GM12891 (cell line): Measurements from ENCODE around the gene CPSF7.

Experiments
- POLR2A ChIP-seq: IDR thresholded peaks from 2 replicates; pipeline ENCODE4 v1.6.1; 2011; ENCODE audit warnings: low read depth, low read length, control low read depth
- POLR2AphosphoS5 ChIP-seq: IDR thresholded peaks from 2 replicates; pipeline ENCODE4 v1.6.1; 2011; ENCODE audit warnings: low read depth, low read length, control low read depth
- POU2F2 ChIP-seq: IDR thresholded peaks from 2 replicates; pipeline ENCODE4 v1.6.1; 2011; ENCODE audit warnings: low read depth, mild to moderate bottlenecking, control low read depth, low read length, moderate library complexity
- SPI1 ChIP-seq: IDR thresholded peaks from 2 replicates; pipeline ENCODE4 v1.6.1; 2011; ENCODE audit warnings: low read depth, low read length, control low read depth
- TAF1 ChIP-seq: IDR thresholded peaks from 2 replicates; pipeline ENCODE4 v1.6.1; 2011; ENCODE audit warnings: low read depth, low read length, control low read depth

DNA sequence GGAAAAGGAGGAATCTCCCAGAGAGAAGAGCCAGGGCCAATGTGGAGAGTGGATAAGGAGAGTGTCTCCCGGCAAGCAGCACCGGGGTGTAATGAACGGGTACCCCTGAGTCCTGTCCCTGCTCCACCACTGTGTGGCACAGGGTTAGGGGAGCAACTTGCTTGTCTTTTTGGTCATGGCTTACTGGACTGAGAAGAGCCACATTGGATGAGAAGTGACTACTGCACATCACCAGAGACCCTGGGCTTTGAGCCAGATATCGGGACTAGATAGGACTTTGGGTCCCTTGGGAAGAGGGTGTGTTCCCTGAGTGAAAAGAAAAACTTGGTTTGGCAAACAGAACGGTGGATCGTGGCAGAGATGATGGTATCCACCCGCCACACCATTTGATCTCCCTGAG, 24.7 kb upstream of the CPSF7 start:
- no peak for TF ChIP-seq POLR2A
- TF ChIP-seq SPI1: no peak
- TF ChIP-seq TAF1: no peak
- no peak for TF ChIP-seq POLR2AphosphoS5
- no peak for TF ChIP-seq POU2F2
